Mononuclear cell (primary cell): Measurements from ENCODE around the gene SPINT2. TPM values are rescaled to one million over a fixed set of nuclear protein-coding genes. Genes with fewer than 3 reads are reported as not detected.
"Not testable (repeated sequence)": the region's sequence is repeated elsewhere in the genome, so short reads cannot be mapped to it uniquely, and the experiment has no call there.

ENCODE experiments used
- H3K27me3 ChIP-seq: 2 replicates; pipeline ENCODE4 v1.6.0; 2011; ENCODE audit warnings: low read length, control low read depth; ENCODE audit not compliant: insufficient read depth
- H3K4me1 ChIP-seq: 2 replicates; pipeline ENCODE4 v1.5.1; 2011; ENCODE audit warnings: mild to moderate bottlenecking, low read length, control low read depth; ENCODE audit not compliant: insufficient read depth
- H3K4me3 ChIP-seq: 2 replicates; pipeline ENCODE4 v1.5.1; 2011; ENCODE audit warnings: mild to moderate bottlenecking, low read length, moderate library complexity
- H3K9me3 ChIP-seq: 2 replicates; pipeline ENCODE4 v1.5.1; 2011; ENCODE audit warnings: low read depth, mild to moderate bottlenecking, control low read depth, low read length
- total RNA-seq: library from RNA; depleted of rRNA; stranded (reverse); fragments of >200 nt; gene quantifications from one replicate; pipeline ENCODE4 v1.2.3, GENCODE V29; 2012

Gene SPINT2
- total RNA-seq, 1 donor: 34.5 TPM

DNA sequence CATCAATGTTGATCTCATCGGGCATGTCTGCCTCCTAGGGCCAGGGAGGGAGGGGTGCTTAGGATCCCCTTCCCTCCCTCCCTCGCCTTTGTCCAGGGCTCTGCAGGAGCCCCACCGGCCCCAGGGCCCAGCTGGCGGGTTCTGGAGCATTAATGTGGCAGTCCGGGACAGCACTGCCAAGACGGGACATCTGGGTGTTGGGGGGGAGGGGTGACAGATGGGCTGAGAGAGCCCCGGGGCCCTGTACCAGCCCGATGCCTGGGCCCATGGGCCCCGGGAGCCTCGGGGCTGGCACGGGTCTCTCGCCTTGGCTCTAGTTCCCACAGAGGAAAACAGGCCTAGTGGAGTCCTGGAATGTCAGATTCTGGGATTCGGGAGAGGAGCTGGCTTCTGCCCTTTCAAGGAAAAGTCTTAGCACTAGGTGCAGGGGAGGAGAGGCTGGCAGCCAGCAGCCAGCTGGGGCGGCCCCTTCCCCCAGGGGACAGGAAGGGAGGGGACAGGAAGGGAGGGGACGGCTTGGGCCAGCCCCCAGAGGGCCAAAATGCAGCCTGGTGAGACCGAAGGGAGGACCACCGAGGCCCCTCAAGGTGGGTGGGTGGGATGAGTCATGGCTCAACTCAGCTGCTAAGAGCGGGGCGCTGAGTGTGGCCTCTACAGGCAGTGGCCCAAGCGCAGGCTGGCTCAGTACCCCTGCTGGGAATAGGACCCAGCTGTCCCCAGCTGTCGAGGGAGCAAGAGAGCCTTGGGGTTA, 11.3 kb upstream of the SPINT2 start:
- Histone ChIP-seq H3K27me3 (peaks cover 16% of the 10 kb centered on the region), H3K9me3 (no peaks in the 10 kb centered on the region), H3K4me3 (no peak overlapping the region), H3K4me1 (peaks cover 10% of the 10 kb centered on the region)

DNA sequence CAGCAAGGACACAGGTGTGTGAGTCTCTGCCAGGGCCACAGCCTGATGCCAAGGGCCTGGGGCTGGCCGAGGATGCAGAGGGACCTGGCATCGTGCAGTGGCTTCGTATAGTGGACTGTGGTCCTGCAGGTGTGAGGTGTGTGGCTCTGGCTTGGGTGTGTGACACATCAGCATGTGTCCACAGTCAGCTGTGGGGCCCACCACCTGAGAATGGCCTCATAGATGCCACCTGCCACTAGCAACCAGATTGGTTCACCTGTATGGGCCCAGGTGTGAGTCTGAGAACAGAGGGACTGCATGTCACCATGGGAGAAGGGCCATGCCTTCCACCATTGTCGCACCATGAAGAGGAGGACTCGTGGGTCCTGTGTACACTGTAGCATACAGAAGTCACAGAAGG, 10.6 kb upstream of the SPINT2 start:
- Histone ChIP-seq H3K4me1 (peaks cover 10% of the 10 kb centered on the region), H3K4me3 (no peak overlapping the region), H3K27me3 (peaks cover 16% of the 10 kb centered on the region), H3K9me3 (no peaks in the 10 kb centered on the region)

DNA sequence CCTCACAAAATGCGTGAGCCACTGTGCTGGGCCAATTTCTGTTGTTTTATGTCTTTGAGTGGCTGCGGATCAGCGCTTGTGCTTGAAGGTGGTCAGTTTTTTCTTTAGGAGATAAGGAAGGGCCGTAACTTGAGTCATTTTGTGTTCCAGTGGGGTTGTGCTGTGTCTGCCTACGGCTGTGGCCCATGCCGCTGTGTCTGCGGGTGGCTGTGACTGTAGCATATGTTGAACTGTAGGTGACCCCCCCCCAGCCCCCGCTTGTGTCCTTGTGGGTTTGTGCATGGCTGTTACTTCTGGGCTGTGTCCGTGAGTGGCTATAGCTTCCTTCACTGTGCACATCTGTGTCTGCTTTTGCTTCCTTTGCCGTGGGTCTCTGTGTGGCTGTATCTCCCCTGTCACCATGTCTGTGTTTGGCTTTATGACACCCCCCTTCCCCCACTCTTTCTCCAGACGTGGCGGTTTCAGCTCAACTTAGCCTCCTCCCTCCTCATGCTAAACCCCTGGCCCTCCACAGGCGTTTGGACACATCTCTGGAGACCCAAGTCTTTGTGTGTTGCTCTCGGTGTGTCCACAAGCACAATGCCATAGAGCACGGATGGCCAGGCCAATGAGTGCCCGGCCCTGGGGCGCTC, 8.9 kb upstream of the SPINT2 start:
- Histone ChIP-seq H3K27me3 (peaks cover 16% of the 10 kb centered on the region), H3K9me3 (no peaks in the 10 kb centered on the region), H3K4me1 (peaks cover 10% of the 10 kb centered on the region), H3K4me3 (no peak overlapping the region)

DNA sequence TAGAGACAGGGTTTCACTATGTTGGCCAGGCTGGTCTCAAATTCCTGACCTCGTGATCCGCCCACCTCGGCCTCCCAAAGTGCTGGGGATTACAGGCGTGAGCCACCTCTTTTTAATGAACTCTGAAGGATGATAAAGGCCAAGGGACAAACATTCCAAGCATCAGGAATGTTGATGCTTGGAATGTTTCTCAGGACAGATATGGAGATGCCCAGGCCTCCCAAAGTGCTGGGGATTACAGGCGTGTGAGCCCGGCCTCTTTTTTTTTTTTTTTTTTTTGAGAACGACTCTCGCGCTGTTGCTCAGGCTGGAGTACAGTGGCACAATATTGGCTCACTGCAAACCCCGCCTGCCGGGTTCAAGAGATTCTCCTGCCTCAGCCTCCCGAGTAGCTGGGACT, 2.4 kb upstream of the SPINT2 start:
- H3K4me1 ChIP-seq: peaks cover 40% of the 10 kb centered on the region
- H3K9me3 ChIP-seq, H3K4me3 ChIP-seq, H3K27me3 ChIP-seq: not testable (repeated sequence)

DNA sequence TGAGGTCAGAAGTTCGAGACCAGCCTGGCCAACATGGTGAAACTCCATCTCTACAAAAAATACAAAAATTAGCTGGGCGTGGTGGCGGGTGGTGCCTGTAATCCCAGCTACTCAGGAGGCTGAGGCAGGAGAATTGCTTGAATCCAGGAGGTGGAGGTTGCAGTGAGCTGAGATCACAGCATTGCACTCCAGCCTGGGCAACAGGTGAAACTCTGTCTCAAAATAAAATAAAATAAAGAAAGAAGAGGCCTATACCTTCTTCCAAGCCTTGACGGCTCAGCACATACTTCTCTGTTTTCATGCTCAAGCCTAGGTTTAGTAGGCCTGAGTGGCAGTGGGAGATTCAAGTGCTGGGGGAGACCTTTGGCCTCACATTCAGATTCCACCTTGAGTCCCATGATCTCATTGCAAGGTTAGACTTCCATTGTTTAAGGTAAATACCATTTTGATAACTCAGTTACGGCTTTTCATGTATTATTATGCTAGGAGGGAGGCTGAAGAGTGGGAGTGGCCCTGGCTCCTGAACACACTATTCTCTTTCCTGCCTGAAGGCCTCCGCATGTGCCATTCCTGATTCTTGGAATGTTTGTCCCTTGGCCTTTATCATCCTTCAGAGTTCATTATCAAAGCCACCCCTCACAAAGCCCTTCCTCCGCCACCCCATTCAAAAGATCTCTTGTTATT, 1.6 kb upstream of the SPINT2 start:
- H3K9me3 ChIP-seq: no peaks in the 10 kb centered on the region
- peaks cover 42% of the 10 kb centered on the region for H3K4me1 ChIP-seq
- H3K4me3 ChIP-seq: no peak overlapping the region

DNA sequence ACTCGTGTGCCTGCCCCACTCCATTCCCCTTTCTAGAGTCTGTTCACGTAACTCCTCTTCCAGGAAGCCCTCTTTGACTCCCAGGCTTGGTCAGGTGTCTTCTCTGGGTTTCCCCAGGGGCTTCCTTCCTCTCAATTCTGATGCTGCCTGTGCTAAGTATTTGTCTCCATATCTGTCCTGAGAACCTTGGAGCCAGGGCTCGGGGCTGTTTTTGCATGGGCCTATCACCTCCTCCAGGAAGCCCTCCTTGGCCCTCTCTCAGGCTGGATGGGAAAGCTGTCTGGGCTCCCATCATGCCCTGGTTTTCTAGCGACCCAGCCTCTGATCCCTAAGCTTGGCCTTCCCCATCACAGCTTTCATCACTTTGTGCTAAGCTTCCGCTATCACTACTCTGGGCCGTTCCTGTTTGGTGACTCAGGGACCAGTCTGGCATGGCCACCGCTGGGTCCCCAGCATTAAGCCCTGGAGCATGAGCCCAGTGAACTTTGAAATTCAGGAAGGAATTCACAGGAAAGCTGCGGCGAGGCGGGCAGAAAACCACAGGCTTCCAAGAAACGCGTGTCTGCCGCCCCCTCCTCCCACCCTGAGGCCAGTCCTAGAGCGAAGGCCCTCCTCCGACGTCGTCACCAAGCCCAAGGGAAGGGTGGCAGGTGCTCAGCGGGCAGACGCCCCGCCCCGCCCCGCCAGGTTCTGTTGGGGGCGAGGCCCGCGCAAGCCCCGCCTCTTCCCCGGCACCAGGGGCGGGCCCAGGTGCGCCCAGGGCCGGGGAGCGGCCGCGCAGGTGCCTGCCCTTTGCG, 486 bp upstream of the SPINT2 start:
- Histone ChIP-seq H3K9me3 (no peaks in the 10 kb centered on the region), H3K4me3 (peak overlapping the region; percentile 57), H3K4me1 (peaks cover 42% of the 10 kb centered on the region), H3K27me3 (no peaks in the 10 kb centered on the region)

More for the DNA sequence above, 1.6 kb upstream of the SPINT2 start:
- H3K27me3 ChIP-seq: no peaks in the 10 kb centered on the region

DNA sequence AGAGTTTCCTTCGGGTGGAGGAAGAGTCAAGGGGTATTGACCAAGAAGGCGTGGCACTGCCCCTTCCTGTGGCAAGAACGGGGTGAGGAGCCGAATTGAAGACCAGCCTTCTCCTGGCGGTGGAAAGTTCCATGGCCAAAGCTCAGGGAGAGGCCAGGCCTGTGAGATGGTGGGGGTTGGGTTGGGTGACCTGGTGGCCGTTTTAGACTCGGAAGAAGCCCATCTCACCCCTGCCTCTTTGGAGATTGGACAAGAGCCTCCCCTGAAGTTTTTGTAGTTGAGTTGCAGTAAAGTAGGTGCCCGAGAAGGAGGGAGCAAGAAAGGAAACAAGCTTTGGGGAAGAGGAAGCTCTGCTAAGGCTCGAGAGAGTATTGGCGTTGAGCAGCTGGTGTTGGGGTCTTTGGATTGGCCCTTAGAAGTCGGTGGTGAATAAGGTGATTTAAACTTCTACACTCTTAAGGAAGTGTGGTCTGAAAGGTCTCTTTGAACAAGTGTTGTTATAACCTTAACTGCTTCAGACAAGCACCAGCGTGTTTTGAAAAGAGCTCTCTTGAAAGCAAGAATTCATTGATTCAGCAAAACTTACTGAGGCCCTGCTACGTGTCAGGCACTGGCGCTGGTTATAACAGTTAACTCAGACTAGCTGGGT, 964 bp downstream of the SPINT2 start:
- H3K27me3 ChIP-seq: no peaks in the 10 kb centered on the region
- H3K9me3 ChIP-seq: no peaks in the 10 kb centered on the region
- H3K4me3 ChIP-seq: peak overlapping the region; percentile 57
- peaks cover 42% of the 10 kb centered on the region for H3K4me1 ChIP-seq

DNA sequence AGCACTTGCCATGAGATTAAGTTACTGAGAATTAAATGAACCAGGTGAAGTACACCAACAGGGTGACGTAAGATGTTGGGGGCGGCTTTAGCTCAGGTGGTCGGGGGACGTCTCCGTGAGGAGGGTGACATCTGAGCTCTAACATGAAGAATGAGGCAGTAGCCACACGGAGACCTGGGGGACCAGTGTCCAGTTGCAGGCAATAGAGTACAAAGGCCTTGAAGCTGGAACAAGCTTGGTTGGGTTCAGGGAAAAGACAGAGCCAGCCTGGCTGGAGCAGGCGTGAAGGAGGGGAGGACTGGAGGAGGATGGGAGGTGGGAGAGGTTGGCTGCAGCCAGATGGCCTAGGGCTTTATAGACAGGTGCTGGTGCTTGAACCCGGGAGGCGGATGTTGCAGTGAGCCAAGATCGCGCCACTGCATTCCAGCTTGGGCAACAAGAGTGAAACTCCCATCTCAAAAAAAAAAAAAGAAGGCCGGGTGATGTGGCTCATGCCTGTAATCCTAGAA, 1.6 kb downstream of the SPINT2 start:
- H3K4me1 ChIP-seq: peaks cover 42% of the 10 kb centered on the region
- H3K9me3 ChIP-seq: no peaks in the 10 kb centered on the region
- no peaks in the 10 kb centered on the region for H3K27me3 ChIP-seq
- H3K4me3 ChIP-seq: no peak overlapping the region

DNA sequence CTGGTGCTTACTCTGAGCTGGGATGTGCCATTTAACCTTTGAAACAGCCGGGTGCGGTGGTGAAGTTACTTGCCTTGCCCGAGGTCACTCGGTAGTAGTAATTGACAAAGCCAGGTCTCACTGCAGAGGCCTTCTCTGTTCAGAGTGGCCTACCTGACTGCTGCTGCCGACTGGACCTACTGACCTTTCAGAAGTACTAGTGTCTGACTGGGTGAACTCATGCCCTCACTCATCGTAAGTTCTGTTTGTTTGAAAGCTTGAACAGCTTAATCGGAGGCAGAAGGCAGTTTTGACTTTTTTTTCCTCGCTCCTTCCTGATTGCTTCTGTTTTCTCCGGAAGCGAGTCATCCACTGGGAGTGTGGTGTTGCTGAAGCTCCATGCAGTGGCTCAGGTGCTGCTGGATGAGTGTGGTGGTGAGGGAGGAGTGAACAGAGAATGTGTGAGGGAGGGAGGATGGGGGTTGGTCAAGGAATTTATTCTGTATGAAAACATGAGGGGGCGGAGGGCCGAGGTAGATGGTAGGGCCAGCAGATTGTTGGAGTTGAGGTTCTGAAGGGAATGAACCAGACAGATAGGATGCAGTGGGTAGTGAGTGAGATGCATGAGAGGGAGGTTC, 2.7 kb downstream of the SPINT2 start:
- H3K9me3 ChIP-seq: no peaks in the 10 kb centered on the region
- H3K4me3 ChIP-seq: no peak overlapping the region
- no peaks in the 10 kb centered on the region for H3K27me3 ChIP-seq
- peaks cover 42% of the 10 kb centered on the region for H3K4me1 ChIP-seq

DNA sequence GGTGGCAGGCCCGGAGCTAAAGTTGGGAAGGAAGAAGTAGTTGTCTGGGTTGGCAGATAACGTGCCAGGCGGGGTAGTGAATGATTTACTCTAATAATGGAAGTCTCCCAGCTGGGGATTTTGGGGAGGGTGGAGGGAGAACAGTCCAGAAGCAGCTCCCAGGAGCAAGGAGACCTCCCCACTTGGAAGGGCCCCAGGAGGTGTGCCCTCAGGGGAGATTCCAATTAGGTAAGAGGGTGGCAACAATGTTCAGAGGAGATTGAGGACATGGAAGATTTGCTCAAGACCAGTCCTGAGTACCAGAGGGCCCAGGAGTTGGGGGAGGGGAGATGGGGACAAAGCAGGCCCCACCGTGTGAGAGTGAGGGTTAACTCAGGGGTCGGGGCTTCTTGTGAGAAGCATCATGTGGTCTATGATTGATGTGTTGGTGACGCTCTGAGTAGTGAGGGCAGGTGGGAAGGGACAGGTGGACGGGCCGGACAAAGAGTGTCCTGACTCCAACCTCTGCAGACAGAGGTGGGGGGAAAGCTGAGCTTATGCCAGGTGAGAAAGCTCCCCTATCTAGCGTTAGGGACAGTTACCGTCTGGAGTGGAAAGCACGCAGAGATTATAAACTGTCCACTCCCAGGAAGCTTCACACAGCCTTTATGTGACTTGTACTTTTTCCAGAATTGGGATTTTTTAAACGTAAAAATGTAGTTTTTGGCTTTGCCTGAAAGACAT, 3.5 kb downstream of the SPINT2 start:
- H3K4me3 ChIP-seq: no peak overlapping the region
- H3K9me3 ChIP-seq: no peaks in the 10 kb centered on the region

DNA sequence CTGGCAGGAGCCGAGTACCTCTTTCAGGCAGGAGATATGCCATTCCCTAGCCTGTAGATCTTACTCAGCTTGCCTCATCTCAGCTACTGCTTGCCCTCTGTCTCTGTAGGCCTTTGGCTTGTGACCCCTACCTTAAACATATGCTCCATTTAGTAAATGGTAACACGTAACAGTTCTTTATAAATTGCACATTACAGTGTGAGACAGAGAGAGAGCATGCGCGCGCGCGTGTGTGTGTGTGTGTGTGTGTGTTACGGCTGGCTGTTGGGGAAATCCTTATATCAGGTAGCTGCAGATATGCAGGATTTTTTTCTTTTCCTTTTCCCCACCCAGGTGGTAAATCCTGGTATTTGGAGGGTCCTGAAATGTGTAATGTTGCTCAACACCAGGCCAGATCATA, 4.2 kb downstream of the SPINT2 start:
- Histone ChIP-seq H3K4me3 (no peak overlapping the region), H3K9me3 (no peaks in the 10 kb centered on the region), H3K27me3 (no peaks in the 10 kb centered on the region), H3K4me1 (peaks cover 37% of the 10 kb centered on the region)

More for the DNA sequence above, 3.5 kb downstream of the SPINT2 start:
- peaks cover 42% of the 10 kb centered on the region for H3K4me1 ChIP-seq
- no peaks in the 10 kb centered on the region for H3K27me3 ChIP-seq

DNA sequence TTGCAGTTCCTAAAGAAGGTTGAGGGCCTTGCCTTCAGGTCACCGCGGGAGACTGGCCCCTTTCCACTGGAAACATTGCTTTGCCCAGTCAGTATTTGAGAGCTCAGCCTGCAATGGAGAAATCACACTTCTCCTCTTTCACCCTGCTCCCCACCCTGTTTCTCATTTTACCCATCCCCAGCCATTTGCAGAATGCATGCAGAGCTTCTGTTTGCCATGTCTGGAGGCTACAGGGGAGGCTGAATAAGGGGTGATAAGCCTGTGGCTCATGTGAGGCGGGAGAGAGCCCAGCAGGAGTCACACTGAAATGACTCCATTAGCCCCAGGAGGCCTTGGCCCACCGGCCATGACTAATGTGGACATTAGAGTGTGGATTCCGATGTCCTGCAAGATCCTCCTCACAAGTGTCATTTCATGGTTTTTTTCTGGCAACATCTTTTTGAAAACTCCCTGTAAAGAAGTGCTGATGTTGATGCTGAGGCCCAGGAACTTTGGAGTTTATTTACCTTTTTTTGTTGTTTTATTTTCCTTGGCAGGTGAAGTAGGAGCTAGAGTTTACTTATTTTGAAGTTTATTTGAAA, 6.3 kb downstream of the SPINT2 start:
- peaks cover 16% of the 10 kb centered on the region for H3K4me1 ChIP-seq
- no peaks in the 10 kb centered on the region for H3K27me3 ChIP-seq
- H3K4me3 ChIP-seq: no peak overlapping the region
- no peaks in the 10 kb centered on the region for H3K9me3 ChIP-seq

DNA sequence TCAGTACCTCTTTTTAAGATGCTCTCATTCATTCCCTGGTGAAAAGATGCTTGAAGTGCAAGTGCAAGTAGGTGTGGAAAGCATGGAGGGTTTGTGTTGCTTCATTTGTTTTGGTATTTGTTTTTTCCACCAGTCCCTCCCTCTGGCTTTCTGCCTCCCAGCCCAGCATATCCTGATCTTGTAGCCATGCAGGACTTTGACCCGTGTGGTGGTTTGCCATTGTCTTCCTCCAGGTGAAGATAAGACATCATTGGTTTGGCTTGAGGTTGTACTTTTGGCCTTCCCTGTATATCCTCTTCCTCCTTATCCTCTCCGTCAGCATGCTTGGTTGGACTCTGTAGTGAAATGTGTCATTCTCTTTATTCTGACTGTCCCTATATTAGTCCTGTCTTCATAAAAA, 9.1 kb downstream of the SPINT2 start:
- no peaks in the 10 kb centered on the region for H3K9me3 ChIP-seq
- no peaks in the 10 kb centered on the region for H3K4me1 ChIP-seq
- no peaks in the 10 kb centered on the region for H3K27me3 ChIP-seq
- no peak overlapping the region for H3K4me3 ChIP-seq
